Osteoblast (primary cell): ENCODE measurements around the gene FRMD4A. TPM values are rescaled to one million over a fixed set of nuclear protein-coding genes. Genes with fewer than 3 reads are reported as not detected.

Source experiments
- DNase-seq: peaks from one replicate; pipeline ENCODE4 v3.0.0; 2011; ENCODE audit warnings: low spot score, mixed read lengths; ENCODE audit not compliant: insufficient read length; ENCODE audit errors: missing footprints
- H2AFZ ChIP-seq: 2 replicates; pipeline ENCODE4 v1.6.0; 2011; ENCODE audit warnings: mild to moderate bottlenecking, low read length
- H3K27ac ChIP-seq: 2 replicates; pipeline ENCODE4 v1.5.1; 2011; ENCODE audit warnings: mild to moderate bottlenecking, low read depth, low read length, moderate library complexity
- H3K27me3 ChIP-seq: 2 replicates; pipeline ENCODE4 v1.6.0; 2012; ENCODE audit warnings: mild to moderate bottlenecking, control low read depth, inconsistent platforms, low read length, moderate library complexity; ENCODE audit not compliant: insufficient read depth
- H3K36me3 ChIP-seq: 2 replicates; pipeline ENCODE4 v1.5.1; 2011; ENCODE audit warnings: mild to moderate bottlenecking, low read length, control low read depth, moderate library complexity; ENCODE audit not compliant: insufficient read depth
- H3K4me1 ChIP-seq: 2 replicates; pipeline ENCODE4 v1.5.1; 2011; ENCODE audit warnings: mild to moderate bottlenecking, low read length, control low read depth, moderate library complexity; ENCODE audit not compliant: insufficient read depth
- H3K4me2 ChIP-seq: 2 replicates; pipeline ENCODE4 v1.6.0; 2011; ENCODE audit warnings: mild to moderate bottlenecking, low read length; ENCODE audit not compliant: insufficient read depth
- H3K4me3 ChIP-seq: fragments of 200-600 bp; sonication (generic); 3 replicates; pipeline ENCODE4 v1.5.1; 2012; ENCODE audit warnings: mild to moderate bottlenecking, low read length, inconsistent platforms; ENCODE audit not compliant: insufficient read depth
- H3K79me2 ChIP-seq: 2 replicates; pipeline ENCODE4 v1.6.0; 2012; ENCODE audit warnings: mild to moderate bottlenecking, low read length, control low read depth, inconsistent platforms; ENCODE audit not compliant: insufficient read depth
- H3K9me3 ChIP-seq: 2 replicates; pipeline ENCODE4 v1.5.1; 2011; ENCODE audit warnings: low read depth, low read length, control low read depth
- H4K20me1 ChIP-seq: 2 replicates; pipeline ENCODE4 v1.6.0; 2012; ENCODE audit warnings: mild to moderate bottlenecking, low read length, control low read depth; ENCODE audit not compliant: insufficient read depth
- total RNA-seq: library from RNA; depleted of rRNA; stranded (reverse); fragments of >200 nt; gene quantifications from 2 replicates; pipeline ENCODE4 v1.2.3, GENCODE V29; 2012
- TF ChIP-seq, protein P1 (sequence below): IDR thresholded peaks from 2 replicates; pipeline ENCODE4 v1.5.1; 2011; ENCODE audit warnings: mild to moderate bottlenecking, low read depth, low read length, moderate library complexity; ENCODE audit errors: extremely low read depth

Gene FRMD4A
- total RNA-seq, 1 donor: 41.3 TPM

- TF ChIP-seq, protein P1, sequence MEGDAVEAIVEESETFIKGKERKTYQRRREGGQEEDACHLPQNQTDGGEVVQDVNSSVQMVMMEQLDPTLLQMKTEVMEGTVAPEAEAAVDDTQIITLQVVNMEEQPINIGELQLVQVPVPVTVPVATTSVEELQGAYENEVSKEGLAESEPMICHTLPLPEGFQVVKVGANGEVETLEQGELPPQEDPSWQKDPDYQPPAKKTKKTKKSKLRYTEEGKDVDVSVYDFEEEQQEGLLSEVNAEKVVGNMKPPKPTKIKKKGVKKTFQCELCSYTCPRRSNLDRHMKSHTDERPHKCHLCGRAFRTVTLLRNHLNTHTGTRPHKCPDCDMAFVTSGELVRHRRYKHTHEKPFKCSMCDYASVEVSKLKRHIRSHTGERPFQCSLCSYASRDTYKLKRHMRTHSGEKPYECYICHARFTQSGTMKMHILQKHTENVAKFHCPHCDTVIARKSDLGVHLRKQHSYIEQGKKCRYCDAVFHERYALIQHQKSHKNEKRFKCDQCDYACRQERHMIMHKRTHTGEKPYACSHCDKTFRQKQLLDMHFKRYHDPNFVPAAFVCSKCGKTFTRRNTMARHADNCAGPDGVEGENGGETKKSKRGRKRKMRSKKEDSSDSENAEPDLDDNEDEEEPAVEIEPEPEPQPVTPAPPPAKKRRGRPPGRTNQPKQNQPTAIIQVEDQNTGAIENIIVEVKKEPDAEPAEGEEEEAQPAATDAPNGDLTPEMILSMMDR: no peak
- H3K4me3 ChIP-seq: no peak overlapping the region
- H3K9me3 ChIP-seq: no peaks in the 10 kb centered on the region
- no peak overlapping the region for H3K27ac ChIP-seq
- no peaks in the 10 kb centered on the region for H3K79me2 ChIP-seq
- no peak for DNase-seq
- peaks cover 7% of the 10 kb centered on the region for H3K4me1 ChIP-seq
- no peak overlapping the region for H2AFZ ChIP-seq
- H4K20me1 ChIP-seq: no peaks in the 10 kb centered on the region
- H3K4me2 ChIP-seq: no peak overlapping the region
- H3K27me3 ChIP-seq: no peaks in the 10 kb centered on the region
- peaks cover 9% of the 10 kb centered on the region for H3K36me3 ChIP-seq
These were observed 701.6 kb downstream of the FRMD4A start for GRCh38 chr10:13629116-13629515.

DNA sequence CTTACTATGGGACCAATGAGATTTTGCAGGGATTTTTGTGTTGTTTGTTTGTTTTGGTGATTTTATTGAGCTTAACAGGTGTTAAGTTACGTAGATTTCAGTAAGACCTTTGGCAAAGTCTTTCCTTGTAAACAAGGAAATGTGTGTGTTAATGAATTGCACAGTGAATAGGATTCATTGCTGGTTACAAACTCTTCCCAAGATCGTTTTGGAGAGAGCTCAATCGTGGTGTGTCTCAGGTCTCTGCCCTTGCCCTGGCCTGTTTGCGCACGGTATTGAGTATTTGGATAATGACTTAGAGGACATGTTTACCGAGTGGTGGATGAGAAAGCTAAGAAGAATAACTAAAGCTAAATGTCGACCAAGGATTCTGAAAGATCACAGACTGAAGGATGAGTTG lies 702.1 kb downstream of the FRMD4A start:
- DNase-seq: no peak
- H3K27me3 ChIP-seq: no peaks in the 10 kb centered on the region

DNA sequence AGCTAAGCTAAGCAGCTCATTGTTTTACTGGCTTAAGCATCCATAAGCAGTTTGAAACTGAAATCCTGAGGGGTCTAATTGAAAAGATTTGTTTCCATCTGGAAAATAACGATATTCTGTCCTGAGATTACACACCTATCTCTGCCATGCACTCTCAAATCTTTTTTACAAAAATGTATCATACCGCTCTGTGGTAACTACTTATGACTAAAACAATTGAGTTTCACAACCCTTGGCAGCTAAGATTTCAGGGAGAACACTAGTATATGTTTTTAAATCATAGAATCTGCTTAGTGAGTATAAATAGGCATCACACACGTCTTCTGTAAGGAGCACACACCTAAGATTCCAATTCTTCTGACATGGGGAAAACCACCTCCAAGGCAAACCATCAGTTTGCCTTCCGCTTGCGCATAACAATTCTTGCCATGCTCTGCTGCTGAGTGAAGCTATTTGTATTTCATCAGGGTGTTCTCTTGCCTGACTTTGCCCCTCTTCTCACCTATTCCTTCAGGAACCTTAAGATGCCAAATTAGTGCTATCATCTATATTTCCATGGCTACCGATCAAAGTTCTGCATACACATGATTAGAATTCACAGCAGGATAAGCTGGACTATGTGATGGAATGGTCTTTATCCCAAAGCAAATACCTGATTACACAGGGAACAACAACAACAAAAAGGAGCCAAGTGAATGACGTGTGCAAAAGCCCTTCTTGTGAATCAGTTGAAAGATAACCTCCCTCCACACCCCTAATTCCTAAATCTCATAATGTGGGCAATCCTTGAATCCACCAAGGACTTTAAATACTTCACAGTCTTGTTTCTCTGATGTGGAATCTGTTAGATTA lies 703.0 kb downstream of the FRMD4A start:
- H3K4me3 ChIP-seq: no peak overlapping the region
- no peak for DNase-seq
- TF ChIP-seq, protein P1: no peak
- H3K27me3 ChIP-seq: no peaks in the 10 kb centered on the region
- H3K36me3 ChIP-seq: peaks cover 9% of the 10 kb centered on the region
- H2AFZ ChIP-seq: no peak overlapping the region
- H3K79me2 ChIP-seq: no peaks in the 10 kb centered on the region
- no peaks in the 10 kb centered on the region for H3K4me1 ChIP-seq
- H3K9me3 ChIP-seq: no peaks in the 10 kb centered on the region
- no peaks in the 10 kb centered on the region for H4K20me1 ChIP-seq
- H3K4me2 ChIP-seq: no peak overlapping the region
- H3K27ac ChIP-seq: no peak overlapping the region

More for the DNA sequence above, 702.1 kb downstream of the FRMD4A start:
- Histone ChIP-seq H3K4me3 (no peak overlapping the region), H3K27ac (no peak overlapping the region), H3K79me2 (no peaks in the 10 kb centered on the region), H3K4me2 (no peak overlapping the region), H2AFZ (no peak overlapping the region), H4K20me1 (no peaks in the 10 kb centered on the region), H3K9me3 (no peaks in the 10 kb centered on the region), H3K4me1 (peaks cover 7% of the 10 kb centered on the region), H3K36me3 (peaks cover 9% of the 10 kb centered on the region)
- TF ChIP-seq, protein P1: no peak

- H3K36me3 ChIP-seq: no peaks in the 10 kb centered on the region
- H3K4me1 ChIP-seq: no peaks in the 10 kb centered on the region
- H2AFZ ChIP-seq: no peak overlapping the region
- H3K27ac ChIP-seq: no peak overlapping the region
- TF ChIP-seq, protein P1: no peak
- no peaks in the 10 kb centered on the region for H3K27me3 ChIP-seq
- H3K79me2 ChIP-seq: no peaks in the 10 kb centered on the region
- H3K9me3 ChIP-seq: no peaks in the 10 kb centered on the region
- H3K4me2 ChIP-seq: no peak overlapping the region
- DNase-seq: no peak
- no peaks in the 10 kb centered on the region for H4K20me1 ChIP-seq
- H3K4me3 ChIP-seq: no peak overlapping the region
These were observed 706.1 kb downstream of the FRMD4A start for GRCh38 chr10:13624630-13625029.
